ENCODE measurements around the gene EIF3I. TPM values are rescaled to one million over a fixed set of nuclear protein-coding genes. Genes with fewer than 3 reads are reported as not detected.

EIF3I gene
- total RNA-seq (2014; rRNA removed; shearing (Covaris generic)): 682 and 715 TPM in 2 replicates

DNA sequence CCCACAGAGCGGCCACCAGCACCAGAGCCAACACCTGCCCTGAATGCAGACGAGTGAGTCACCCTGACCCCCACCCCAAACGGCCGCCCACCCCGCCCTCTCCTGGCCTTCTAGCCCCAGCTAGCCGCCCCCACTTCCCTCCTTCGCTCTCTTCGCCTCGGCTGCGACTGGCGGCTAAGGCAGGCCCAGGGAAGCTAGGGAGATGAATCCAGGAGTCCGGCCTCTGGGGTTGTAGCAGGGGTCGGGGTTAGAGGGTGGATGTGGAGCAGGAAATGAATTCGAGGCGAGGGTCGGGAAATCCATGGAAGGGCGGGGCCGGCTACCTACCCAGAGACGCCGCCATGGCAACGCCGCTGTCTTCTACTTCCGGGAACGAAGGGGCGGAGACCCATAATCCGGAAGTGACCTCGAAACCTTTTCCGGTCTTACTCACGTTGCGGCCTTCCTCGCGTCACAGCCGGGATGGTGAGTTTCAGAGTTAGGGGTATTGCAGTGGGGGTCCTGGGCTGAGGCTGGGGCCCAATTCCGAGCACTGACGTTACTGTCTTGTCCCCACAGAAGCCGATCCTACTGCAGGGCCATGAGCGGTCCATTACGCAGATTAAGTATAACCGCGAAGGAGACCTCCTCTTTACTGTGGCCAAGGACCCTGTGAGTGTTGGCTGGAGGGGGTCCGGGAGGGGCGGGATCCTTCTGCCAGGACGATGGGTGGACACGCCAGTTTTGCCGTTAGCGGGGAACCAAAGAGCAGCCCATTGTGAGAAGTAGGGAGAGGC, at the start of gene EIF3I, which contains the start of gene TMEM234:
EIF3I (plus strand) TSS at position 428 of the 776 bp plus-strand sequence; CDS start at position 463, 35 bp downstream.
TMEM234 (minus strand) TSS at position 374 of the 776 bp plus-strand sequence; CDS start at position 343, 31 bp downstream.
- peak; percentile 95 for DNase-seq (ENCODE audit: low read depth)

DNA sequence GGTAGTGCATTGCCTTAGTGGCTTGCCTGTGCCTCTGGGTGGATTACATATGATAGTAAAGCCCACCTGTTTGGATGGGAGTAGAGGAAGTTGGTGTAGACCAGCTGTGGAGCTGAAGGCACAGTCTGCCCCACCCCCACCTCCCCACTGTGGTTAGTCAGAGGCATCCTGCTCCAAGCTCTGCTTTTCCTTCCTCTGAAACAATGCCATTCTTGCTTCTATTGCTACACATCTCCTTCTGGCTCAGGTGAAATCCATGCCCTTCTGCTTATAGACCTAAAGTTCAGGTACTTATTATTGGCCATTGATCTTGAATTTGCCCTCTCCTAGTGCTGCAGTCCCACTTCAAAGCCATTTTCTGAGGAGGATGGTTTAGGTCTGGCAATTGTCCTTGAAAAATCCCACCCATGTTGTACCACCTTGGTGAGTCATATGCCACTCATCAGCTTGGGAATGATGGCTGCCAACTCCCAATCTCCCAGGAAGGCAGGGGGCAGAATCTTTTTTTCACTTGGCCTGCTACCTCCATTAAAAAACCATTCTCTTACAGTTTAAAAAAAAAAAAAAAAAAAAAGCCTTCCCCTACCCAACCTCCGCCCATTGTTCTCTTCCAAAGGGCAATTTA, 49.5 kb upstream of the EIF3I start:
- peak; percentile 49 for DNase-seq (ENCODE audit: low read depth)

- no peak for DNase-seq (ENCODE audit: low read depth)
Measured at GRCh38 chr1:32178380-32179192, 43.6 kb upstream of the EIF3I start.

DNA sequence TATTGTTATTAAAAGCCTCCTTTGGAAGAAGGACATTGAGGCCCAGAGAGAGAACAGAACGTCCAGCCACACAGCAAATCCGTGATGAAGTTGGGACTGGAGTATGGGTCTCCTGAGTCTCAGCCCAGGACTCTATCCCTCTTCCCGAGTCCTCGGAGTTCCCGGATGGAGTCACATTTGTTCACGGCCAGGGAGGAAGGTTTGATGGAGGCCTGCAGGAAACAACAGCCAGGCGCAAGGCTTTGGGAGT, 43.1 kb upstream of the EIF3I start:
- DNase-seq (ENCODE audit: low read depth): no peak

GRCh38 chr1:32179443-32180185, 42.6 kb upstream of the EIF3I start, which contains the start of gene TXLNA:
Gene TXLNA, plus strand, starts transcription at chr1:32179675. Its CDS starts 671 bp downstream, at chr1:32180346.
- peak; percentile 94 for DNase-seq (ENCODE audit: low read depth)

DNA sequence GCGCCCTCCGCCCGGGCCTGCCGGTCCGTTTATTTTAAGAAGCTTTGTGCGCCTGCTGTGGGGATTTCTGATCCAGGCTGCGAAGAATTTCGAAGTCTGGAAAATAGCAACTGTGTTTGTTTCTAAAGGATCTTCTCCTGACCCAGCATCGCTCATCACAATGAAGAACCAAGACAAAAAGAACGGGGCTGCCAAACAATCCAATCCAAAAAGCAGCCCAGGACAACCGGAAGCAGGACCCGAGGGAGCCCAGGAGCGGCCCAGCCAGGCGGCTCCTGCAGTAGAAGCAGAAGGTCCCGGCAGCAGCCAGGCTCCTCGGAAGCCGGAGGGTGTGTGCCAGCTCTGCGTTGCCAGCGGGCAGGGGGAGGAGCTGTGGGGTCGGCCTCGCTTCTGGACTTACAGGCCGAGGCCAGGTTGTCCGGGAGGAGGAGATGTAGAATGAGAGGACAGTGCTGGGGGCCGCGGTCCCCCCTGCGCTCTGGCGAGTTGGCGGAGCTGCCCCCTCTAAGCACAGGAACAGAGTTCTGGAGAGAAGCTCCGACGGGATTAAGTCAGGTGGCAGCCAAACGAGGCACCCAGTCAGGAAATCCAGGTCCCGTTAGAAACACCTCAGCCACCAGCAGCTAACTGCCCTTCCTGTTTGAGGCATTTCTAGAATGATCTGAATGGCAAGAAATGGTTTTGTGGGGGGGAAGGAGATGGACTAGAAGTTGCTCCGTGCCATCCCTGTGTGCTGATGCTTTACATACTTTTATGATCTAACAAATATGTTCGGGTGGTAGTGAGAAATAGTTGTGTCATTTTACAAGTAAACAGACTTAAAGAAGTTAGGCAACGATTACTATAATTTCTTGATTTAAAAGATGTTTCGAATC, 41.8 kb upstream of the EIF3I start:
- peak; percentile 58 for DNase-seq (ENCODE audit: low read depth)

GRCh38 chr1:32181065-32181464, 41.1 kb upstream of the EIF3I start:
- DNase-seq (ENCODE audit: low read depth): no peak

DNA sequence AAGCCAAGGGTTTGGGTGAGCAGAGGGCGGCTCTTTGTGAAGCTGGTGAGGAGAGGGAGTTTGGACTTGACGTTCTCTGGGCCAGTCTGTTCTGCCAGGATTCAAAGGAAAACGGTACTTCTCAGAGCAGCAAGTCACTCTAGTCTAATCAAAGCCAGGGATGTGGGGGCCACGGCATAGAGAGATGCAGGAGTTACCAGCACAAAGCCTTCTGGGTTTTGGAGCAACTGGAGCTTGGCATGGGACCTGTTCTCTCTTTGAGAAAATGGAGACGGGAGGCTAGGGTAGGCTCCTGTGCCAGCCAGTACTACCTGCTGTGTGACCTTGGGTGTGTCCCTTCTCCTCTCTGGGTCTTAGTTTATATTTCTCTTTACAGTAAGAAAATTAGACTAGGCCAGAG, 40.6 kb upstream of the EIF3I start:
- DNase-seq (ENCODE audit: low read depth): no peak

DNA sequence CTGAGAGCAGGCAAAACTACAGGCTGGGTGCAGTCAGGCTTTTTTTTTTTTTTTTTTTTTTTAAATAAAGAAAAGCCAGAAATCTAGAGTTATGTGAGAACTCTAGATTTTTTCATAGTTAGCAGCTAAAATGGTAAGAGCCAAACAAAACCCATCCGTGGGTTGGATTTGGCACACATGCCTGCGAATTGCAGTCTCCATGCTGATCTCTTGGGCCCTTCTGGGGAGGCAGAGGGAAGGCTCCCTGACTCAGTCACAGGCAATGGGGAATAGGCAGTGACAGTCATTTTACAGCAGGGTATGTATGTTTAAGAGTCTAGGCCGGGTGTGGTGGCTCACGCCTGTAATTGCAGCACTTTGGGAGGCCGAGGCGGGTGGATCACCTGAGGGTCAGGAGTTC, 40.1 kb upstream of the EIF3I start:
- DNase-seq (ENCODE audit: low read depth): no peak

DNA sequence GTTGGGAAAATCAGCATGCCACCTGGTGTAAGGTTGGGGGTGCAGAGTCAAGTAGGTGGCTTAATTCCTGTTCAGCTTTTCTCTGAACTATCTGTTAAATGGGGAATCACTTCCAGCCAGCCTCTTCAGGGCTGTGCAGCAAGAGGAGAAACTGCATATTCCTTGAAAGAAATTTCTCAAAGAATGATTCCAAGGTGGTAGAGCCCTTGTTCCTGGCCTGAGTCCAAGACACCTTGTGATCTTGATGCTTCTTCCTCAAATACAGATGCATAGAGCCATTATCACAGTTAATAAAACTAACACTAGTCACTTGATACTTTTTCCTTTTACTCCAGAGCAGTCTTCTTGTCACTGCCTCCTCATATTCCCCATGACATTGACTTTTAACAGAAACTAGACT, 37.6 kb upstream of the EIF3I start:
- DNase-seq (ENCODE audit: low read depth): no peak

DNA sequence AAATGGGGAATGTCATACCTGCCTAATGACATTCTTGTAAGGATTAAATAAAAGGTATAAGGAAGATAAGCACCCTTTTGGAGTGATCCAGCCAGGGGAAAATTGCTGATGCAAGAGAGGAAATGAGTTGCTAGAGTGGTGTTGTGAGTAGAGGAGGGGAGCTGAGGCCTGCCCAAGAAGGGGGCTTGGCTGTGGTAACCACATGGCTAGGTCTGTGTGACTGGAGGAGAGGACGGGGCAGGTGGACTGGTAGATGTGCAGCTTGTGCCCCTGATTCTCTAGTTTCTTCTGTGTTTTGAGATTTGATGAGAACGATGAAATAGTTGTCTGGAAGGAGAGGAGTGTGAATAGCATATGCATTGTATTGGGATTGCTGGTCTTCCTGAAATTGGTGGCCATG, 36.1 kb upstream of the EIF3I start:
- no peak for DNase-seq (ENCODE audit: low read depth)

DNA sequence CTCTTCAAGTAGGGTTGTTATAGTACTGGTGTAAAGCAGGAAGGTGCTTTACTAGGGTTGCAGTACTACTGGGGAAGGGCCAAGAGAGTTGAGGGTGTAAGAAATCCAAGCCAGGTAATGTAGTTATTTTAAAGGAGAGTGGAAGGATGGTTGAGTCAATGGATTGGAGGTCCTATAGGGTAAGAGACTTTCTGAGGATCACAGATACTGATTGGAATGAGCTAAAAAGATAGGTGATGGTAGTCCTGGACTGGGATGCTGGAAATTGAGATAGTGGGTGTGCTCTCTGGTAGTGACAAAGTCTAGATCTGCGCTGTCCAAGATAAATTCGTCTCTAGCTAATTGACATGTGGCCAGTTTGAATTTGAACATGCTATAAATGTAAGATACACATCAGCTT, 35.7 kb upstream of the EIF3I start:
- DNase-seq (ENCODE audit: low read depth): no peak

- DNase-seq (ENCODE audit: low read depth): no peak
Measured at GRCh38 chr1:32187850-32188249, 34.4 kb upstream of the EIF3I start.

GRCh38 chr1:32192220-32192948, 29.8 kb upstream of the EIF3I start:
- no peak for DNase-seq (ENCODE audit: low read depth)

DNA sequence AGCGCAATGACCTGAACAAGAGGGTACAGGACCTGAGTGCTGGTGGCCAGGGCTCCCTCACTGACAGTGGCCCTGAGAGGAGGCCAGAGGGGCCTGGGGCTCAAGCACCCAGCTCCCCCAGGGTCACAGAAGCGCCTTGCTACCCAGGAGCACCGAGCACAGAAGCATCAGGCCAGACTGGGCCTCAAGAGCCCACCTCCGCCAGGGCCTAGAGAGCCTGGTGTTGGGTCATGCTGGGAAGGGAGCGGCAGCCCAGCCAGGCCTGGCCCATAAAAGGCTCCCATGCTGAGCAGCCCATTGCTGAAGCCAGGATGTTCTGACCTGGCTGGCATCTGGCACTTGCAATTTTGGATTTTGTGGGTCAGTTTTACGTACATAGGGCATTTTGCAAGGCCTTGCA, 27.2 kb upstream of the EIF3I start:
- no peak for DNase-seq (ENCODE audit: low read depth)

- no peak for DNase-seq (ENCODE audit: low read depth)
Measured at GRCh38 chr1:32195531-32195930, 26.7 kb upstream of the EIF3I start.

- DNase-seq (ENCODE audit: low read depth): no peak
Measured at GRCh38 chr1:32195972-32196823, 26.0 kb upstream of the EIF3I start.

GRCh38 chr1:32197074-32197473, 25.1 kb upstream of the EIF3I start:
- no peak for DNase-seq (ENCODE audit: low read depth)

- DNase-seq (ENCODE audit: low read depth): no peak
Measured at GRCh38 chr1:32197837-32198236, 24.4 kb upstream of the EIF3I start.
